Ovary (tissue), 9 donors: Measurements from ENCODE around the gene RILPL1. TPM values are rescaled to one million over a fixed set of nuclear protein-coding genes. Genes with fewer than 3 reads are reported as not detected.

Experiments used
- DNase-seq, 5 donors: peaks; one replicate each; pipeline ENCODE4 v3.0.0-alpha.2; 2019 to 2020
- H3K27ac ChIP-seq, 2 donors: fragments of 200-600 bp; one replicate each; pipeline versions ENCODE4 v1.5.1 to v1.8.0; 2019 to 2022
- H3K27me3 ChIP-seq: fragments of 200-600 bp; one replicate; pipeline ENCODE4 v1.8.0; 2022
- H3K36me3 ChIP-seq: fragments of 200-600 bp; sonication (generic); one replicate; pipeline ENCODE4 v1.5.1; 2019
- H3K4me1 ChIP-seq: one replicate; pipeline ENCODE4 v1.8.1; 2013; ENCODE audit warnings: mild to moderate bottlenecking, moderate library complexity; ENCODE audit not compliant: insufficient read depth
- H3K4me3 ChIP-seq: fragments of 200-600 bp; sonication (generic); one replicate; pipeline ENCODE4 v1.5.1; 2017
- H3K9me3 ChIP-seq, 2 donors: fragments of 200-600 bp in 1 of 2; sonication (generic) in 1 of 2; one replicate each; pipeline versions ENCODE4 v1.5.1 to v1.8.1; 2013 to 2019; ENCODE audit warnings: mild to moderate bottlenecking in 1 of 2, moderate library complexity in 1 of 2
- EP300 ChIP-seq: sonication (generic); formaldehyde crosslinking; IDR thresholded peaks from one replicate; pipeline ENCODE4 v1.6.1; 2017; ENCODE audit warnings: antibody characterized with exemption
- POLR2A ChIP-seq: fragments of 450-650 bp; IDR thresholded peaks from one replicate; pipeline ENCODE4 v1.6.1; 2017; ENCODE audit warnings: antibody characterized with exemption, mild to moderate bottlenecking, moderate library complexity
- WGBS, 3 donors: extraction: QIAGEN DNeasy Blood & Tissue Kit in 1 of 3; methylation state at CpG; one replicate each; pipeline versions ENCODE4 v1.1.5 to v1.1.7; 2013 to 2017; 5-methylcytosine and 5-hydroxymethylcytosine counted together
- intact Hi-C, 4 donors: fragments of 100-400 bp; cut with DNase I; formaldehyde crosslinking; loops; one replicate each; pipeline versions ENCODE4 v1.11.0 to v1.15.1; 2022 to 2023
- polyA plus RNA-seq, 2 donors: library from polyadenylated mRNA; stranded (reverse); fragments of 200-250 nt in 1 of 2; fragments of 350-450 nt in 1 of 2; fragmentation: Illumina TruSeq in 1 of 2; extraction: RNeasy Lipid Tissue Mini Kit (QIAGEN cat#74804) in 1 of 2; gene quantifications; one replicate each; pipeline ENCODE4 v1.2.3, GENCODE V29; 2013 to 2014
- total RNA-seq, 7 donors: library from RNA; depleted of rRNA in 2 of 7; stranded (reverse); fragments of >200 nt in 2 of 7; fragmentation: NEBNext Ultra II Directional in 3 of 7; extraction: Animal tissue kit (Norgen Biotek cat#: 25700) in 3 of 7; gene quantifications; one replicate each; pipeline versions ENCODE4 v1.1.0 to v1.2.4, GENCODE V29; 2016 to 2023
- TF ChIP-seq, protein P1 (sequence below), 3 donors: fragments of 450-650 bp in 2 of 3; fragments of 200-600 bp in 1 of 3; IDR thresholded peaks; one replicate each; pipeline versions ENCODE4 v1.5.1 to v1.8.0; 2016 to 2022; ENCODE audit warnings: antibody characterized with exemption in 3 of 3, mild to moderate bottlenecking in 1 of 3
- donor health status: DM: no; HTN: no; CAD: no; lungs with moderate emphysema.
- donor health status: DM: no; HTN: no; CAD: no.
- donor health status: Bipolar disorder and iron deficiency.
- donor health status: DM: yes; HTN: yes; CAD: no.
- donor health status: DM: no; HTN: no; CAD: no.
- donor health status: DM: yes; HTN: yes; CAD: no.

Gene RILPL1
- total and polyA plus RNA-seq, 9 donors = 9.8 to 25.1 (median 18.9) TPM

DNA sequence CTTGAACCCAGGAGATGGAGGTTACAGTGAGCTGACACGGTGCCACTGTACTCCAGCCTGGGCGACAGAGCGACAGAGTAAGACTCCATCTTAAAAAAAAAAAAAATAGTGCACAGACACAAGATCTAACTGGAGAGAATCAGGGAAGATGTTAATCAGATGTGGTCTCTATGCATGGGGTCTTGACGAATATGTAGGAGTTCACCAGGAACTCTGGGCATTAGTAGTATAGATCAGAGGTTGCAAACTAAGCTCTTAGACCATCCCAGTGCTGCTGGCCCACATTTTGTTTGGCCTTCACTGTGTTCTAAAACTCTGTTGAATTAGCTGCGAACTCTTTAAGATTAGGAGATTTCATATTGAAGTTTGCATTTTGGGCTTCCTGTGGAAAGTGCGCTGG lies 43.9 kb downstream of the RILPL1 start:
- H3K4me1 ChIP-seq = no peaks in the 10 kb centered on the region
- H3K36me3 ChIP-seq = no peaks in the 10 kb centered on the region
- H3K9me3 ChIP-seq = no peaks in the 10 kb centered on the region
- DNase-seq = no peak
- H3K4me3 ChIP-seq = no peak overlapping the region
- H3K27ac ChIP-seq = no peak overlapping the region
- H3K27me3 ChIP-seq = no peaks in the 10 kb centered on the region
- intact Hi-C loops = no loop called here
- 94 to 97% (median 96%) methylated on average over 6 of the region's 6 CpGs for WGBS, 3 donors
- TF ChIP-seq EP300 (no peak), POLR2A (no peak)
- TF ChIP-seq, protein P1, sequence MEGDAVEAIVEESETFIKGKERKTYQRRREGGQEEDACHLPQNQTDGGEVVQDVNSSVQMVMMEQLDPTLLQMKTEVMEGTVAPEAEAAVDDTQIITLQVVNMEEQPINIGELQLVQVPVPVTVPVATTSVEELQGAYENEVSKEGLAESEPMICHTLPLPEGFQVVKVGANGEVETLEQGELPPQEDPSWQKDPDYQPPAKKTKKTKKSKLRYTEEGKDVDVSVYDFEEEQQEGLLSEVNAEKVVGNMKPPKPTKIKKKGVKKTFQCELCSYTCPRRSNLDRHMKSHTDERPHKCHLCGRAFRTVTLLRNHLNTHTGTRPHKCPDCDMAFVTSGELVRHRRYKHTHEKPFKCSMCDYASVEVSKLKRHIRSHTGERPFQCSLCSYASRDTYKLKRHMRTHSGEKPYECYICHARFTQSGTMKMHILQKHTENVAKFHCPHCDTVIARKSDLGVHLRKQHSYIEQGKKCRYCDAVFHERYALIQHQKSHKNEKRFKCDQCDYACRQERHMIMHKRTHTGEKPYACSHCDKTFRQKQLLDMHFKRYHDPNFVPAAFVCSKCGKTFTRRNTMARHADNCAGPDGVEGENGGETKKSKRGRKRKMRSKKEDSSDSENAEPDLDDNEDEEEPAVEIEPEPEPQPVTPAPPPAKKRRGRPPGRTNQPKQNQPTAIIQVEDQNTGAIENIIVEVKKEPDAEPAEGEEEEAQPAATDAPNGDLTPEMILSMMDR (IDR thresholded peaks at IDR 0.05) = no peak

DNA sequence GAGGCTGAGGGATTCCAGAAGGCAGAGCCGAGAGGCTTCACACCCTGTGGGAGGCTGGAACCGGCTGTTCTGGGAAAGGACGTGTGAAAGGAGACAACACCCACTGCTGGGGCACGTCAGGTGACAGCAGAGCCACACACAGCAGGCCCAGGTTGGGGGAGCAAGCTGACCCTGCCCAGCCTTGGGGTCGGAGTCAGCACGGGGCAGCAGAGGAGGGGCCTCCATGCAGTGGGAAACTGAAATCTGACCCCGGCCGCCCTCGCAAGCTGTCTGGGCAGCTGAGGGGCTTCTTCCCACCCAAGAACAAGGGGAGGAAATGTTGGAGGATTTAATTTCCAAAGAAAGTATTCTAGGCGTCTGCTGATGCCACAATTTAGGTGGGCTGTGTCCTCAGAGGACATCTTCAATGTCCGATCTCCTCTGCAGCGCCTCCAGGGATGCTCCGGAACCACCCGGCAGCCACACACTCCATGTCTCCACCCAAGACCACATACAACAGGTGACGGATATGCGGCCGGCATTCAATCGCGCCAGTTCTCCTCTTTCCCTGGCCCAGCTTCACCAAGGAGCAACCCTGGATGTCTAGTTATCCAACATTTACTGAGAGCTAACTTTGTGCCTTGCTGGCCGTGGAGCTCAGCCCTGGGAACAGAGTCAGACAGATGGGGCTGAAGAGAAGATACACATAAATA lies 44.8 kb downstream of the RILPL1 start:
- no peak overlapping the region for H3K4me3 ChIP-seq
- no peaks in the 10 kb centered on the region for H3K4me1 ChIP-seq
- WGBS, 3 donors = 56 to 68% (median 59%) methylated on average over 20 of the region's 20 CpGs
- no peak overlapping the region for H3K27ac ChIP-seq
- H3K9me3 ChIP-seq = no peaks in the 10 kb centered on the region
- TF ChIP-seq EP300 = no peak
- TF ChIP-seq, protein P1 (IDR thresholded peaks at IDR 0.05) = no peak
- no peak for TF ChIP-seq POLR2A
- intact Hi-C loops = no loop called here
- no peaks in the 10 kb centered on the region for H3K27me3 ChIP-seq
- DNase-seq = no peak
- H3K36me3 ChIP-seq = no peaks in the 10 kb centered on the region

DNA sequence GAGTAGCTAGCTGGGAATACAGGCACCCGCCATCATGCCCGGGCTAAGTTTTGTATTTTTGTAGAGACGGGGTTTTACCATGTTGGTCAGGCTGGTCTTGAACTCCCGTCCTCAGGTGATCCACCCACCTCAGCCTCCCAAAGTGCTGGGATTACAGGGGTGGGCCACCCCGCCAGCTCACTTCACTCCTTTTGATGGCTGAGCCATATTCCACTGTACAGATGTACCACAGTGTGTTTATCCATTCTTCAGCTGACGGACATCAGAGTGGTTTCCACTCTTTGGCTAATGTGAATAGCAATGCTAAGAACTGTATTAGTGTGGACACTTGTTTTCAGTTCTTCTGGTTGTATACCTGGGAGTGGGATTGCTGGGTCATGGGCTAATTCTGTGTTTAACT lies 46.1 kb downstream of the RILPL1 start:
- TF ChIP-seq, protein P1 (IDR thresholded peaks at IDR 0.05) = no peak
- no peak for TF ChIP-seq EP300
- TF ChIP-seq POLR2A = no peak
- Histone ChIP-seq H3K27ac (no peak overlapping the region), H3K4me1 (no peaks in the 10 kb centered on the region), H3K9me3 (no peaks in the 10 kb centered on the region), H3K36me3 (no peaks in the 10 kb centered on the region), H3K27me3 (no peaks in the 10 kb centered on the region), H3K4me3 (no peak overlapping the region)
- WGBS, 3 donors = 98 to 99% (median 99%) methylated on average over 6 of the region's 6 CpGs
- no peak for DNase-seq
- intact Hi-C loops = no loop called here

DNA sequence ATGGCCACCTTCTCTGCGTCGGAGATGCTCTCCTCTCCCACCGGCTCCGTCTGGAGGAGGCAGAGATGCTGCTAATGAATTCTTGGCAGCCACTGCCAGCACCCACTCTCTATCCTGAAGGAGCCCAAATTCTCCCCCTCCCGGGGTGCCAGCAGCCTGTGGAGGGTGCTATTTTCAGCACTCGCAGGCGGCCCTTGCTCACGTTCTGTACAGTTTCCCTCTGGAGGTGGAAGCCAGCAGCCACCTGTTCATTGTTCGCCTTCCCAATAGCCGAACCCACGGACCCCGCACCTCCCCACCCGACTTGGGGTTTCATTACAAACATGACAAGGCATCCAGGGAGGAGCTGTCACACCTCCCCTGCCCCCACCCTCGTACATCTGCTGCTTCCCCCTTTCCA lies 47.8 kb downstream of the RILPL1 start:
- no peak for DNase-seq

More for the DNA sequence above, 47.8 kb downstream of the RILPL1 start:
- intact Hi-C loops = no loop called here
- Histone ChIP-seq H3K4me3 (no peak overlapping the region), H3K36me3 (no peaks in the 10 kb centered on the region), H3K4me1 (no peaks in the 10 kb centered on the region), H3K27me3 (no peaks in the 10 kb centered on the region), H3K27ac (no peak overlapping the region), H3K9me3 (no peaks in the 10 kb centered on the region)
- TF ChIP-seq, protein P1 (IDR thresholded peaks at IDR 0.05) = no peak
- TF ChIP-seq EP300 = no peak
- no peak for TF ChIP-seq POLR2A
- 68 to 74% (median 68%) methylated on average over 14 of the region's 14 CpGs for WGBS, 3 donors
